H1 (cell line): ENCODE results near the gene VPS51. TPM values are rescaled to one million over a fixed set of nuclear protein-coding genes. Genes with fewer than 3 reads are reported as not detected.
A peak's percentile ranks its signal among the peaks of the same experiment; 100 is the strongest.

Source experiments
- CTCF ChIA-PET: fragments of 300-600 bp; sonication (Branson Sonifier 250); formaldehyde crosslinking; loops from one replicate; lab custom pipeline; 2021; ENCODE audit not compliant: partially characterized antibody; lab: Charles Lee
- POLR2A ChIA-PET: fragments of 300-600 bp; sonication (Branson Sonifier 250); formaldehyde crosslinking; loops from one replicate; lab custom pipeline; 2021; ENCODE audit warnings: inconsistent platforms; ENCODE audit not compliant: partially characterized antibody; lab: Charles Lee
- DNase-seq, 2 experiments: peaks; one replicate each; pipeline versions ENCODE4 v3.0.0 to v3.0.0-alpha.2; 2010 to 2022; ENCODE audit warnings: low spot score in 2 of 2, low read depth in 1 of 2, mixed read lengths in 1 of 2
- FAIRE-seq: peaks from 2 replicates; lab custom pipeline; 2011; peaks lifted over from hg19 to GRCh38; lab: Jason Lieb, UNC
- H2AFZ ChIP-seq: 2 replicates; pipeline ENCODE4 v1.8.1; 2012; ENCODE audit warnings: low read length, inconsistent platforms
- H2AK5ac ChIP-seq: 2 replicates; pipeline ENCODE4 v1.6.1; 2013; ENCODE audit warnings: low read depth, low read length
- H2BK120ac ChIP-seq: replicated peaks from 2 replicates; pipeline ENCODE3; 2013; ENCODE audit warnings: low read depth, low read length, inconsistent platforms
- H2BK12ac ChIP-seq: 2 replicates; pipeline ENCODE4 v1.6.1; 2013; ENCODE audit warnings: low read depth, low read length
- H2BK15ac ChIP-seq: 2 replicates; pipeline ENCODE4 v1.6.1; 2013; ENCODE audit warnings: low read length
- H2BK20ac ChIP-seq: 2 replicates; pipeline ENCODE4 v1.6.1; 2013; ENCODE audit warnings: low read length
- H2BK5ac ChIP-seq: 2 replicates; pipeline ENCODE4 v1.6.1; 2013; ENCODE audit warnings: low read depth, low read length
- H3K14ac ChIP-seq: 2 replicates; pipeline ENCODE4 v1.6.1; 2013; ENCODE audit warnings: inconsistent platforms; ENCODE audit not compliant: insufficient read length
- H3K18ac ChIP-seq: 2 replicates; pipeline ENCODE4 v1.6.1; 2013; ENCODE audit warnings: low read length; ENCODE audit errors: extremely low read depth
- H3K23ac ChIP-seq: 2 replicates; pipeline ENCODE4 v1.6.1; 2013; ENCODE audit warnings: inconsistent platforms; ENCODE audit not compliant: insufficient read length
- H3K23me2 ChIP-seq: 2 replicates; pipeline ENCODE4 v1.6.1; 2013; ENCODE audit warnings: low read depth, low read length
- H3K27ac ChIP-seq: 2 replicates; pipeline ENCODE4 v1.6.1; 2011; ENCODE audit warnings: low read depth, low read length, inconsistent platforms
- H3K27me3 ChIP-seq, 4 experiments: replicated peaks in 1 of 4; 1 replicate in 1 of 4; 2 replicates in 3 of 4; pipeline versions ENCODE4 v1.6.1 to v1.8.1; 2011 to 2013; ENCODE audit warnings: low read length in 3 of 4, mild to moderate bottlenecking in 3 of 4, inconsistent platforms in 2 of 4, mixed read lengths in 2 of 4, moderate library complexity in 1 of 4; ENCODE audit not compliant: control insufficient read depth in 3 of 4, insufficient read depth in 3 of 4; ENCODE audit errors: extremely low read depth in 1 of 4
- H3K36me3 ChIP-seq, 4 experiments: 2 replicates each; pipeline versions ENCODE4 v1.6.1 to v1.8.1; 2011 to 2013; ENCODE audit warnings: mild to moderate bottlenecking in 4 of 4, low read length in 3 of 4, moderate library complexity in 2 of 4, control low read depth in 1 of 4, inconsistent platforms in 1 of 4; ENCODE audit not compliant: insufficient read depth in 4 of 4, control insufficient read depth in 2 of 4
- H3K4ac ChIP-seq: replicated peaks from 2 replicates; pipeline ENCODE3; 2013; ENCODE audit warnings: low read length, low read depth, mixed read lengths, inconsistent platforms; ENCODE audit not compliant: insufficient read length
- H3K4me1 ChIP-seq, 4 experiments: replicated peaks in 1 of 4; 1 replicate in 1 of 4; 2 replicates in 3 of 4; pipeline versions ENCODE4 v1.6.1 to v1.8.1; 2011 to 2013; ENCODE audit warnings: low read length in 3 of 4, inconsistent platforms in 2 of 4, mixed read lengths in 1 of 4; ENCODE audit not compliant: insufficient read depth in 4 of 4, control insufficient read depth in 3 of 4
- H3K4me2 ChIP-seq, 2 experiments: 2 replicates each; pipeline versions ENCODE4 v1.6.1 to v1.8.1; 2011 to 2013; ENCODE audit warnings: low read depth in 2 of 2, low read length in 2 of 2, control low read depth in 1 of 2, inconsistent platforms in 1 of 2, mild to moderate bottlenecking in 1 of 2; ENCODE audit not compliant: insufficient read depth in 1 of 2
- H3K4me3 ChIP-seq, 4 experiments: fragments of 200-600, 300-600 bp in 1 of 4; sonication (generic), shearing (Covaris generic), sonication (Bioruptor Twin) in 1 of 4; 2 replicates each; pipeline versions ENCODE4 v1.5.1 to v1.8.1; 2011 to 2016; ENCODE audit warnings: low read length in 4 of 4, low read depth in 3 of 4, control low read depth in 2 of 4, inconsistent platforms in 2 of 4, mild to moderate bottlenecking in 2 of 4, mixed read lengths in 1 of 4, moderate library complexity in 1 of 4; ENCODE audit not compliant: insufficient read depth in 2 of 4; ENCODE audit errors: extremely low read depth in 1 of 4
- H3K56ac ChIP-seq: replicated peaks from 2 replicates; pipeline ENCODE3; 2013; ENCODE audit warnings: low read depth, mild to moderate bottlenecking, mixed read lengths, low read length, inconsistent platforms; ENCODE audit not compliant: insufficient read length
- H3K79me1 ChIP-seq: 2 replicates; pipeline ENCODE4 v1.6.1; 2013; ENCODE audit warnings: low read depth, low read length, control low read depth
- H3K79me2 ChIP-seq, 2 experiments: 2 replicates each; pipeline versions ENCODE4 v1.6.1 to v1.8.1; 2012 to 2013; ENCODE audit warnings: low read length in 2 of 2, mild to moderate bottlenecking in 2 of 2, inconsistent platforms in 1 of 2; ENCODE audit not compliant: insufficient read depth in 2 of 2, control insufficient read depth in 1 of 2
- H3K9ac ChIP-seq, 4 experiments: replicated peaks in 1 of 4; 1 replicate in 1 of 4; 2 replicates in 3 of 4; pipeline versions ENCODE4 v1.6.1 to v1.8.1; 2011 to 2013; ENCODE audit warnings: low read depth in 3 of 4, low read length in 3 of 4, control low read depth in 2 of 4, mild to moderate bottlenecking in 2 of 4, moderate library complexity in 2 of 4, inconsistent platforms in 1 of 4; ENCODE audit errors: extremely low read depth in 1 of 4
- H3K9me3 ChIP-seq, 2 experiments: 2 replicates each; pipeline versions ENCODE4 v1.6.1 to v1.8.1; 2012 to 2013; ENCODE audit warnings: mild to moderate bottlenecking in 2 of 2, moderate library complexity in 2 of 2, control low read depth in 1 of 2, inconsistent platforms in 1 of 2, low read depth in 1 of 2, low read length in 1 of 2, mixed read lengths in 1 of 2; ENCODE audit not compliant: insufficient read depth in 2 of 2
- H4K20me1 ChIP-seq, 2 experiments: replicated peaks in 1 of 2; 2 replicates each; pipeline versions ENCODE3 to v1.8.1; 2011 to 2013; ENCODE audit warnings: inconsistent platforms in 2 of 2, low read length in 2 of 2, mild to moderate bottlenecking in 1 of 2; ENCODE audit not compliant: insufficient read depth in 2 of 2, control insufficient read depth in 1 of 2
- H4K5ac ChIP-seq: 2 replicates; pipeline ENCODE4 v1.6.1; 2013; ENCODE audit warnings: low read length, low read depth, mixed read lengths, inconsistent platforms; ENCODE audit not compliant: insufficient read length
- H4K8ac ChIP-seq: 2 replicates; pipeline ENCODE4 v1.8.0; 2013; ENCODE audit warnings: mild to moderate bottlenecking, moderate library complexity, low read length, inconsistent platforms; ENCODE audit not compliant: insufficient read depth; ENCODE audit errors: extremely low read depth
- H4K91ac ChIP-seq: replicated peaks from 2 replicates; pipeline ENCODE3; 2013; ENCODE audit warnings: low read length, mixed read lengths, inconsistent platforms; ENCODE audit not compliant: insufficient read length
- CBX8 ChIP-seq: fragments of 300-800, 300-1000 bp; sonication (generic); IDR thresholded peaks from 2 replicates; pipeline ENCODE4 v1.7.1; 2016; ENCODE audit warnings: low read depth, low read length, borderline replicate concordance
- EZH2 ChIP-seq: fragments of 200-600 bp; sonication (generic); IDR thresholded peaks from 2 replicates; pipeline ENCODE4 v1.7.1; 2012; ENCODE audit warnings: low read depth, mild to moderate bottlenecking, moderate library complexity, low read length, inconsistent platforms; ENCODE audit not compliant: severe bottlenecking
- JUND ChIP-seq: IDR thresholded peaks from 2 replicates; pipeline ENCODE4 v1.6.1; 2011; ENCODE audit warnings: mild to moderate bottlenecking, improper control_type of control experiment, low read length
- NANOG ChIP-seq: IDR thresholded peaks from 2 replicates; pipeline ENCODE4 v1.6.1; 2011; ENCODE audit warnings: low read length, low read depth, mild to moderate bottlenecking, inconsistent platforms; ENCODE audit not compliant: insufficient read depth, poor library complexity, severe bottlenecking
- PHF8 ChIP-seq: fragments of 200-600 bp; sonication (generic); conservative IDR thresholded peaks from 2 replicates; pipeline ENCODE4 v1.7.1; 2012; ENCODE audit warnings: low read depth, mild to moderate bottlenecking, inconsistent platforms, low read length, moderate library complexity
- POLR2A ChIP-seq, 2 experiments: IDR thresholded peaks; 1 replicate in 1 of 2; 2 replicates in 1 of 2; pipeline ENCODE4 v1.6.1; 2011; ENCODE audit warnings: low read depth in 2 of 2, low read length in 2 of 2, mild to moderate bottlenecking in 2 of 2; ENCODE audit errors: control extremely low read depth in 1 of 2
- SIRT6 ChIP-seq: IDR thresholded peaks from one replicate; pipeline ENCODE4 v1.7.1; 2012; ENCODE audit warnings: low read length, inconsistent platforms
- SP4 ChIP-seq: IDR thresholded peaks from 2 replicates; pipeline ENCODE4 v1.6.1; 2012; ENCODE audit warnings: low read length, inconsistent platforms
- WGBS, 2 experiments: shearing (Covaris generic) in 1 of 2; methylation state at CpG; one replicate each; pipeline versions ENCODE4 v1.1.6 to v1.1.7; 2013 to 2015; ENCODE audit warnings: low lambda C conversion rate in 2 of 2, mixed read lengths in 2 of 2, inconsistent platforms in 1 of 2, low coverage in 1 of 2, missing lambda C conversion rate in 1 of 2; ENCODE audit not compliant: insufficient replicate concordance in 2 of 2, insufficient coverage in 1 of 2, insufficient read length in 1 of 2; ENCODE audit errors: extremely low coverage in 1 of 2, missing lambda C conversion rate in 1 of 2; 5-methylcytosine and 5-hydroxymethylcytosine counted together
- polyA plus RNA-seq, 7 experiments: library from polyadenylated mRNA; depleted of rRNA in 3 of 7; stranded (reverse) in 5 of 7; unstranded in 2 of 7; fragments of >200 nt in 5 of 7; fragments of 200-250 nt in 2 of 7; gene quantifications; 1 replicate in 5 of 7; 2 replicates in 1 of 7; 4 replicates in 1 of 7; pipeline versions ENCODE4 v1.2.1 to v1.2.3, GENCODE V29; 2011 to 2013; ENCODE audit warnings: missing spikeins in 2 of 7, mixed read lengths in 2 of 7
- total RNA-seq: library from RNA; stranded (reverse); fragmentation: NEBNext Ultra II Directional; extraction: Animal tissue kit (Norgen Biotek cat#: 25700); gene quantifications from 2 replicates; pipeline ENCODE4 v1.2.1, GENCODE V29; 2021

VPS51 gene
- total and polyA plus RNA-seq, 2 of the 8 experiments (the other 6 are each of a cell fraction or from before 2014, with no cell fraction given) = 97.4 to 142 TPM

DNA sequence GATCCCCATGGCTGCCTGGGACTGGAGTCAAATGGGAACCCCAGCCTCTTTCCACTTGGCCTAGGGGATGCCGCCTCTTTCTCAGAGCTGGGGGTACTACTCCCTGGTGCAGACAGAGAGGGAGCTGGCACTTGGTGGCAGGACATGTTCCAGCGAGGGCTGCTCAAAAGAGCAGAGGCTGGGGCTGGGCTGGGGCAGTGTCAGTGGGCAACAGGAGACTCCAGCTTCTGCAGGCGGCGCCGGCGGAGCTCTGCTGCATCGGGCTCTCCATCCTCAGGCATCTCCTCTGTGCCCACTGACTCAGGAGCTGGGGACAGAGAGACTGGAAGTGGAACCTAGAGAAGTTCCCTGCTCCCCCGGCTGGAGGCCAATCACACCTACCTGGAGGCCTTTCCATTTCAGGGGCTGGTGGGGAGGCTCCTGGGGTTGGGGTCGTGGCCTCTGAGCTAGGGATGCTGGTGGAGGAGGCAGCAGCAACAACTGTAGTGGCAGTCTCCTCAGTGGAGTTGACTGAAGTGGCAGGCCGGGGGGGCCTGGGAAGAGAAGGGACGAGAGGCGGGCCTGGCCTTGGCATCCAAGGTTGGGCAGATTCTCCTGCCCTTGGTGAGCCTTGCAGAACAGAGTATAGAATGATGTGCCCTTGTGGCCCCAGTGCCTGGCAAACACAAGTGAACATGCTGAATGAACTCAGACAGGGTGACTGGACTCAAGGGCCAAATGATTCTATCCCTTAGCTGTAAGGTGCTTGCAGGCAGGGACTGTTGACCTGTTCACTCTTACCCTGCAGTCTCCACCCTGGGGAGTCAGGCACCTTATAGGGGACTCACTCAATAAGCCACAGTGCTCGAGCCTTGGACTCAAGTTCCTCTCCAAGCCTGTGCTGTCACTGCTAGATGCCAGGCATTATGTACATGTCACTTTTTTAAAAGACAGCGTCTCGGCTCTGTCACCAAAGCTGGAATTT, 32.5 kb downstream of the VPS51 start:
- Histone ChIP-seq H2BK15ac (no peak overlapping the region), H3K4ac (no peak overlapping the region), H3K23me2 (peaks cover 2% of the 10 kb centered on the region), H3K18ac (no peak overlapping the region), H3K4me1 (peaks cover 0 to 7% (median 6%) of the 10 kb centered on the region in 4 experiments; a peak in 6 of 7 replicates), H3K56ac (no peak overlapping the region), H3K4me3 (no peak overlapping the region), H3K14ac (no peak overlapping the region), H2BK5ac (no peak overlapping the region), H3K23ac (no peak overlapping the region), H2AFZ (no peak overlapping the region), H4K5ac (no peak overlapping the region), H3K9ac (no peak overlapping the region), H3K79me2 (peaks cover 0 to 19% of the 10 kb centered on the region in 2 experiments; a peak in 2 of 4 replicates), H4K91ac (no peak overlapping the region), H2BK12ac (no peak overlapping the region), H4K8ac (no peak overlapping the region), H2BK20ac (no peak overlapping the region), H3K9me3 (no peaks in the 10 kb centered on the region), H4K20me1 (peaks cover 0 to 12% of the 10 kb centered on the region in 2 experiments), H3K27me3 (no peaks in the 10 kb centered on the region), H3K36me3 (peaks cover 19 to 66% (median 57%) of the 10 kb centered on the region in 4 experiments), H3K79me1 (no peaks in the 10 kb centered on the region; the same call in 1 of the 2 replicates), H2AK5ac (no peak overlapping the region), H3K4me2 (no peak overlapping the region), H3K27ac (no peak overlapping the region), H2BK120ac (no peak overlapping the region)
- DNase-seq (no peak), FAIRE-seq (no peak)
- 89% methylated on average over 15 of the region's 15 CpGs; no CpG with 5 or more reads in 1 of the 2 experiments for WGBS, 2 experiments
- ChIA-PET POLR2A (interaction anchor here (0.6 to 15.8 kb wide), 10 partner anchors 8 to 254 kb away, joined by 3 to 305 read pairs (median 4); partner anchors contain the start of genes CDCA5, FAU, MRPL49 and SYVN1), CTCF (interaction anchor here (0.6 to 9.5 kb wide), 10 partner anchors 11 to 91 kb away, joined by 3 to 71 read pairs (median 6); partner anchors contain the start of genes CAPN1, TM7SF2 and ZNHIT2)
- TF ChIP-seq EZH2 (no peak), SP4 (no peak), NANOG (no peak), JUND (no peak), SIRT6 (no peak), POLR2A (IDR thresholded peaks at IDR 0.05; ENCODE audit: control extremely low read depth in 1 of 2, low read depth in 2 of 2, low read length in 2 of 2) (peak in 1 of 2 experiments; percentile 22; a peak in 1 of 3 replicates), PHF8 (no peak), CBX8 (no peak)
